ENCODE results near the gene ADPRS.

The ADPRS gene

GRCh38 chr1:36088577-36089392 is at the start of gene ADPRS:
TSS of gene ADPRS (plus strand) at chr1:36088892. CDS start at chr1:36088905, 13 bp downstream.
- peak within 1 kb of the TSS; percentile 84 for H3K4me3 ChIP-seq (ENCODE audit: low read length)
- no peak for TF ChIP-seq ZNF274 (IDR thresholded peaks at IDR 0.05; ENCODE audit: low read depth, low read length)

- no peak for TF ChIP-seq ZNF274 (IDR thresholded peaks at IDR 0.05; ENCODE audit: low read depth, low read length)
- no peak overlapping the region for H3K4me3 ChIP-seq (ENCODE audit: low read length)
These were observed 48.5 kb upstream of the ADPRS start for GRCh38 chr1:36040238-36040637.

GRCh38 chr1:36051821-36052220 is 36.9 kb upstream of the ADPRS start:
- H3K4me3 ChIP-seq (ENCODE audit: low read length) = no peak overlapping the region

GRCh38 chr1:36053978-36054377 is 34.7 kb upstream of the ADPRS start:
- no peak for TF ChIP-seq ZNF274 (IDR thresholded peaks at IDR 0.05; ENCODE audit: low read depth, low read length)

More at GRCh38 chr1:36051821-36052220, 36.9 kb upstream of the ADPRS start:
- TF ChIP-seq ZNF274 (IDR thresholded peaks at IDR 0.05; ENCODE audit: low read depth, low read length) = no peak

GRCh38 chr1:36055706-36056105 is 33.0 kb upstream of the ADPRS start:
- no peak for TF ChIP-seq ZNF274 (IDR thresholded peaks at IDR 0.05; ENCODE audit: low read depth, low read length)

More at GRCh38 chr1:36053978-36054377, 34.7 kb upstream of the ADPRS start:
- H3K4me3 ChIP-seq (ENCODE audit: low read length) = no peak overlapping the region

GRCh38 chr1:36062315-36062714 is 26.4 kb upstream of the ADPRS start:
- TF ChIP-seq ZNF274 (IDR thresholded peaks at IDR 0.05; ENCODE audit: low read depth, low read length) = no peak
- no peak overlapping the region for H3K4me3 ChIP-seq (ENCODE audit: low read length)

More at GRCh38 chr1:36055706-36056105, 33.0 kb upstream of the ADPRS start:
- H3K4me3 ChIP-seq (ENCODE audit: low read length) = no peak overlapping the region

GRCh38 chr1:36067871-36068270 is 20.8 kb upstream of the ADPRS start:
- no peak overlapping the region for H3K4me3 ChIP-seq (ENCODE audit: low read length)
- no peak for TF ChIP-seq ZNF274 (IDR thresholded peaks at IDR 0.05; ENCODE audit: low read depth, low read length)

GRCh38 chr1:36068866-36069265 is 19.8 kb upstream of the ADPRS start:
- no peak for TF ChIP-seq ZNF274 (IDR thresholded peaks at IDR 0.05; ENCODE audit: low read depth, low read length)
- no peak overlapping the region for H3K4me3 ChIP-seq (ENCODE audit: low read length)

- TF ChIP-seq ZNF274 (IDR thresholded peaks at IDR 0.05; ENCODE audit: low read depth, low read length) = no peak
- H3K4me3 ChIP-seq (ENCODE audit: low read length) = no peak overlapping the region
These were observed 18.3 kb upstream of the ADPRS start for GRCh38 chr1:36070349-36070748.

- H3K4me3 ChIP-seq (ENCODE audit: low read length) = no peak overlapping the region
- TF ChIP-seq ZNF274 (IDR thresholded peaks at IDR 0.05; ENCODE audit: low read depth, low read length) = no peak
These were observed 11.6 kb upstream of the ADPRS start for GRCh38 chr1:36076979-36077573.

GRCh38 chr1:36080236-36080635 is 8.5 kb upstream of the ADPRS start:
- no peak for TF ChIP-seq ZNF274 (IDR thresholded peaks at IDR 0.05; ENCODE audit: low read depth, low read length)
- H3K4me3 ChIP-seq (ENCODE audit: low read length) = no peak overlapping the region

- no peak for TF ChIP-seq ZNF274 (IDR thresholded peaks at IDR 0.05; ENCODE audit: low read depth, low read length)
- no peak overlapping the region for H3K4me3 ChIP-seq (ENCODE audit: low read length)
These were observed 7.9 kb upstream of the ADPRS start for GRCh38 chr1:36080801-36081200.

GRCh38 chr1:36081926-36082485 is 6.7 kb upstream of the ADPRS start:
- H3K4me3 ChIP-seq (ENCODE audit: low read length) = no peak overlapping the region
- TF ChIP-seq ZNF274 (IDR thresholded peaks at IDR 0.05; ENCODE audit: low read depth, low read length) = no peak

GRCh38 chr1:36083219-36083618 is 5.5 kb upstream of the ADPRS start:
- no peak for TF ChIP-seq ZNF274 (IDR thresholded peaks at IDR 0.05; ENCODE audit: low read depth, low read length)
- no peak overlapping the region for H3K4me3 ChIP-seq (ENCODE audit: low read length)
